SK-N-SH (cell line): Measurements from ENCODE around the gene SMC1A. TPM values are rescaled to one million over a fixed set of nuclear protein-coding genes. Genes with fewer than 3 reads are reported as not detected.

Experiments
- CTCF ChIA-PET: fragments of 300-600, 350-600 bp; formaldehyde crosslinking; extraction: SDS; loops from one replicate; lab custom pipeline; 2021; lab: Yijun Ruan, JAX
- POLR2A ChIA-PET: fragments of 350-600 bp; sonication (Branson Sonifier 250); formaldehyde crosslinking; extraction: SDS; loops from one replicate; lab custom pipeline; 2020; ENCODE audit warnings: antibody characterized with exemption, inconsistent platforms; lab: Yijun Ruan, JAX
- DNase-seq: peaks from one replicate; pipeline ENCODE4 v3.0.0; 2012
- H2AFZ ChIP-seq: fragments of 200-600 bp; sonication (generic); 2 replicates; pipeline ENCODE4 v1.8.1; 2016; ENCODE audit warnings: antibody characterized with exemption, mild to moderate bottlenecking, low read depth
- H3F3A ChIP-seq: fragments of 200-600 bp; sonication (generic); replicated peaks from 2 replicates; pipeline ENCODE3; 2016; ENCODE audit warnings: antibody characterized with exemption, mild to moderate bottlenecking; ENCODE audit not compliant: insufficient read depth
- H3K27ac ChIP-seq, 2 experiments: fragments of 200-500 bp in 1 of 2; fragments of 200-600 bp in 1 of 2; sonication (Bioruptor generic) in 1 of 2; sonication (generic), shearing (Covaris generic) in 1 of 2; 2 replicates each; pipeline versions ENCODE4 v1.5.1 to v1.6.1; 2014 to 2016; ENCODE audit warnings: low read depth in 2 of 2, inconsistent platforms in 1 of 2, low read length in 1 of 2, mild to moderate bottlenecking in 1 of 2, mixed read lengths in 1 of 2
- H3K27me3 ChIP-seq: fragments of 200-600 bp; sonication (generic), shearing (Covaris generic); 2 replicates; pipeline ENCODE4 v1.6.1; 2016; ENCODE audit warnings: mixed run types; ENCODE audit not compliant: insufficient read depth
- H3K36me3 ChIP-seq, 2 experiments: fragments of 200-500 bp in 1 of 2; fragments of 200-600 bp in 1 of 2; sonication (Bioruptor generic) in 1 of 2; sonication (generic) in 1 of 2; replicated peaks in 1 of 2; 2 replicates each; pipeline versions ENCODE3 to v1.5.1; 2014 to 2016; ENCODE audit warnings: low read length in 1 of 2, mild to moderate bottlenecking in 1 of 2; ENCODE audit not compliant: insufficient read depth in 2 of 2, control insufficient read depth in 1 of 2
- H3K4me1 ChIP-seq, 2 experiments: fragments of 200-500 bp in 1 of 2; fragments of 200-600 bp in 1 of 2; sonication (Bioruptor generic) in 1 of 2; sonication (generic), shearing (Covaris generic) in 1 of 2; 2 replicates each; pipeline versions ENCODE4 v1.5.1 to v1.6.1; 2014 to 2016; ENCODE audit warnings: low read depth in 1 of 2, low read length in 1 of 2, mixed run types in 1 of 2; ENCODE audit not compliant: insufficient read depth in 2 of 2, control insufficient read depth in 1 of 2
- H3K4me2 ChIP-seq: fragments of 200-600 bp; sonication (generic), shearing (Covaris generic); 2 replicates; pipeline ENCODE4 v1.6.1; 2017; ENCODE audit warnings: mixed run types
- H3K4me3 ChIP-seq, 2 experiments: fragments of 200-500 bp in 1 of 2; fragments of 200-600 bp in 1 of 2; sonication (Bioruptor generic) in 1 of 2; sonication (generic), shearing (Covaris generic) in 1 of 2; 2 replicates each; pipeline versions ENCODE4 v1.5.1 to v1.8.1; 2014 to 2016; ENCODE audit warnings: low read depth in 2 of 2, inconsistent platforms in 1 of 2, low read length in 1 of 2, mild to moderate bottlenecking in 1 of 2, mixed read lengths in 1 of 2, moderate library complexity in 1 of 2
- H3K79me2 ChIP-seq: fragments of 200-600 bp; sonication (generic); 2 replicates; pipeline ENCODE4 v1.8.1; 2017; ENCODE audit warnings: mild to moderate bottlenecking; ENCODE audit not compliant: insufficient read depth
- H3K9ac ChIP-seq: fragments of 200-600 bp; sonication (generic); 2 replicates; pipeline ENCODE4 v1.6.1; 2017; ENCODE audit warnings: mixed run types
- H3K9me2 ChIP-seq: fragments of 200-600 bp; sonication (generic); 2 replicates; pipeline ENCODE4 v1.6.1; 2017; ENCODE audit warnings: mixed run types
- H3K9me3 ChIP-seq: fragments of 200-600 bp; sonication (generic); 2 replicates; pipeline ENCODE4 v1.6.1; 2017; ENCODE audit warnings: mixed run types, mild to moderate bottlenecking, moderate library complexity
- H4K20me1 ChIP-seq: fragments of 200-600 bp; sonication (generic); 2 replicates; pipeline ENCODE4 v1.6.1; 2017; ENCODE audit warnings: mild to moderate bottlenecking, mixed run types; ENCODE audit not compliant: insufficient read depth
- FOSL2 ChIP-seq: IDR thresholded peaks from 2 replicates; pipeline ENCODE4 v1.4.0; 2012; ENCODE audit warnings: low read depth, mild to moderate bottlenecking, moderate library complexity, borderline replicate concordance
- FOXM1 ChIP-seq: IDR thresholded peaks from 2 replicates; pipeline ENCODE4 v1.4.0; 2012; ENCODE audit warnings: low read depth, mild to moderate bottlenecking
- JUND ChIP-seq: IDR thresholded peaks from 2 replicates; pipeline ENCODE4 v1.4.0; 2012
- MAX ChIP-seq: IDR thresholded peaks from 2 replicates; pipeline ENCODE4 v1.4.0; 2012; ENCODE audit warnings: low read depth
- NRF1 ChIP-seq: IDR thresholded peaks from 2 replicates; pipeline ENCODE4 v1.6.1; 2012; ENCODE audit warnings: low read depth, mild to moderate bottlenecking, low read length
- POLR2AphosphoS5 ChIP-seq: IDR thresholded peaks from 2 replicates; pipeline ENCODE4 v1.6.1; 2012; ENCODE audit warnings: low read depth, low read length
- RAD21 ChIP-seq: IDR thresholded peaks from 2 replicates; pipeline ENCODE4 v1.6.1; 2012; ENCODE audit warnings: mild to moderate bottlenecking, low read length
- RCOR1 ChIP-seq: fragments of 150-350 bp; IDR thresholded peaks from 2 replicates; pipeline ENCODE4 v1.6.1; 2017; ENCODE audit warnings: antibody characterized with exemption, low read length
- RXRA ChIP-seq: IDR thresholded peaks from 2 replicates; pipeline ENCODE4 v1.4.0; 2012; ENCODE audit warnings: low read depth, mild to moderate bottlenecking, borderline replicate concordance
- TAF1 ChIP-seq: IDR thresholded peaks from 2 replicates; pipeline ENCODE4 v1.6.1; 2012; ENCODE audit warnings: low read depth, mild to moderate bottlenecking, low read length, moderate library complexity, borderline replicate concordance
- ZBTB33 ChIP-seq: IDR thresholded peaks from 2 replicates; pipeline ENCODE4 v1.4.0; 2012; ENCODE audit warnings: low read depth, borderline replicate concordance
- WGBS: methylation state at CpG from one replicate; pipeline ENCODE4 v1.1.6; 2017; ENCODE audit warnings: low lambda C conversion rate; 5-methylcytosine and 5-hydroxymethylcytosine counted together
- polyA plus RNA-seq, 3 experiments: library from polyadenylated mRNA; depleted of rRNA; stranded (reverse); fragments of >200 nt; gene quantifications; 2 replicates each; pipeline ENCODE4 v1.2.3, GENCODE V29; 2012
- TF ChIP-seq, protein P1 (sequence below): fragments of 200-600 bp; sonication (generic); IDR thresholded peaks from 2 replicates; pipeline ENCODE4 v1.6.1; 2017; ENCODE audit warnings: antibody characterized with exemption, mild to moderate bottlenecking, moderate library complexity

Gene SMC1A
- polyA plus RNA-seq, 1 of the 3 experiments (the other 2 are of a cell fraction), result 34.6 TPM

DNA sequence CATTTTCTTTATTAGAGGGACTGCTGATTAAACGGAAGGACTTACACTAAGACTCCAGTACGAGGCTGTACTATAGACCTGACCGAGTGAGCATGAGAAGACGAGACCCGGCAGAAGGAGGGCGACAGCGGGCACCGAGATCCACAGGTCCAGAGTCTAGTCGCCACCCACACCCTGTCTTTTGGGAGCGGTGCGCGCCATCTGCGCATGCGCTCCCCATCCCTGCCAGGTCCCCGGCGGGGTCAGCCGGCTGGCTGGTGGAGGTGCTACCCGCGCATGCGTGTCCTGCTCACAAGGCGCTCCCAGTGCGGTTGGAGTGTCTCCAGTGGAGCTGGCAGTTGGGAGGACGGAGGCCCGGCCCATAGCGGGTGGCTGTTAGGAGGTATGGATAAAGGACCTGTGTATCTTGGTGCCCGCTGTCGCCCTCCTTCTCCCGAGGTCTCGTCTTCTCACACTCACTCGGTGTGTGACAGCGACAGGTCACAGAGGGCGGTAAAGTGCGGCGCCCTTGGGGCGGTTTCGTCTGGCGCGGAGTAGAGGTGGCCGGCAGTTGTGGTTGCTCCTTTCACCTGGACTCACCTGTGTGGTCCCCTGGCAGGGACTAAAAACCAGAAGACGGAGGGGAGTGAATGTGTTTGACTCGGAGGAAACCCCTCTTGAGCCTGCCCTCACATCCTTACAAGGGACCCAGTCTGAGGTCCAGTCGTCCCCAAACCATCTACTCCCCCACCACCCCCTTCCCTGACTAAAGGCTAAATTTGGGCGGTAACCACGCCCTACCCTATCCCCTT is 19.3 kb upstream of the SMC1A start:
- ChIA-PET POLR2A (no interaction called here), CTCF (interaction anchor here (0.6 to 2.0 kb wide), 4 partner anchors 10 to 129 kb away, joined by 3 to 8 read pairs (median 6); no protein-coding TSS in a partner anchor)
- peaks cover 0 to 9% of the 10 kb centered on the region in 2 experiments; a peak in 1 of 4 replicates for H3K4me1 ChIP-seq
- no peaks in the 10 kb centered on the region for H3K9me3 ChIP-seq
- H3K27me3 ChIP-seq, result peaks cover 17% of the 10 kb centered on the region; the same call in 1 of the 2 replicates
- H3K36me3 ChIP-seq, result no peaks in the 10 kb centered on the region
- peak overlapping the region; percentile 72 for H3K4me2 ChIP-seq
- H3K79me2 ChIP-seq, result no peaks in the 10 kb centered on the region
- H3K27ac ChIP-seq, result peak overlapping the region in 1 of 2 experiments; percentile 29; a peak in 1 of 4 replicates
- peak overlapping the region; percentile 52 to 61 for H3K4me3 ChIP-seq
- H3K9me2 ChIP-seq, result no peaks in the 10 kb centered on the region
- peak overlapping the region; percentile 80 for H2AFZ ChIP-seq
- no peaks in the 10 kb centered on the region for H3F3A ChIP-seq
- WGBS, result 4% methylated on average over 21 of the region's 44 CpGs
- H4K20me1 ChIP-seq, result no peaks in the 10 kb centered on the region
- TF ChIP-seq JUND, result no peak
- no peak for TF ChIP-seq RXRA
- TF ChIP-seq, protein P1, sequence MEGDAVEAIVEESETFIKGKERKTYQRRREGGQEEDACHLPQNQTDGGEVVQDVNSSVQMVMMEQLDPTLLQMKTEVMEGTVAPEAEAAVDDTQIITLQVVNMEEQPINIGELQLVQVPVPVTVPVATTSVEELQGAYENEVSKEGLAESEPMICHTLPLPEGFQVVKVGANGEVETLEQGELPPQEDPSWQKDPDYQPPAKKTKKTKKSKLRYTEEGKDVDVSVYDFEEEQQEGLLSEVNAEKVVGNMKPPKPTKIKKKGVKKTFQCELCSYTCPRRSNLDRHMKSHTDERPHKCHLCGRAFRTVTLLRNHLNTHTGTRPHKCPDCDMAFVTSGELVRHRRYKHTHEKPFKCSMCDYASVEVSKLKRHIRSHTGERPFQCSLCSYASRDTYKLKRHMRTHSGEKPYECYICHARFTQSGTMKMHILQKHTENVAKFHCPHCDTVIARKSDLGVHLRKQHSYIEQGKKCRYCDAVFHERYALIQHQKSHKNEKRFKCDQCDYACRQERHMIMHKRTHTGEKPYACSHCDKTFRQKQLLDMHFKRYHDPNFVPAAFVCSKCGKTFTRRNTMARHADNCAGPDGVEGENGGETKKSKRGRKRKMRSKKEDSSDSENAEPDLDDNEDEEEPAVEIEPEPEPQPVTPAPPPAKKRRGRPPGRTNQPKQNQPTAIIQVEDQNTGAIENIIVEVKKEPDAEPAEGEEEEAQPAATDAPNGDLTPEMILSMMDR, result no peak
- peak; percentile 26; the same call in 1 of the 2 replicates for TF ChIP-seq TAF1
- TF ChIP-seq MAX, result no peak
- no peak for TF ChIP-seq FOSL2
- TF ChIP-seq POLR2AphosphoS5, result peak; percentile 57; the same call in 1 of the 2 replicates
- peak; percentile 96 for TF ChIP-seq NRF1
- no peak for TF ChIP-seq RCOR1
- no peak for TF ChIP-seq ZBTB33
- TF ChIP-seq FOXM1, result no peak
- TF ChIP-seq RAD21, result no peak
- peak; percentile 98 for DNase-seq
- peak overlapping the region; percentile 44; the same call in 1 of the 2 replicates for H3K9ac ChIP-seq
